ENCODE data around the gene SLC6A3. TPM values are rescaled to one million over a fixed set of nuclear protein-coding genes. Genes with fewer than 3 reads are reported as not detected.

The SLC6A3 gene
- total and polyA plus RNA-seq, 9 donors, result 0.05 to 0.62 (median 0.40) TPM

- H3K27ac ChIP-seq, result no peak overlapping the region
- H3K4me3 ChIP-seq, result no peak overlapping the region
- no peaks in the 10 kb centered on the region for H3K9me3 ChIP-seq
- H3K4me1 ChIP-seq (ENCODE audit: insufficient read depth), result no peaks in the 10 kb centered on the region
- no peaks in the 10 kb centered on the region for H3K36me3 ChIP-seq
- intact Hi-C loops (cut with DNase I), result no loop called here
- WGBS, 3 donors, result 90 to 94% (median 94%) methylated on average over 12 of the region's 12 CpGs
- TF ChIP-seq POLR2A (IDR thresholded peaks at IDR 0.05) (no peak), CTCF (IDR thresholded peaks at IDR 0.05) (no peak), EP300 (IDR thresholded peaks at IDR 0.05) (no peak)
- no peak for DNase-seq
- no peaks in the 10 kb centered on the region for H3K27me3 ChIP-seq
Measured at GRCh38 chr5:1490376-1490775, 45.1 kb upstream of the SLC6A3 start.

- TF ChIP-seq EP300 (IDR thresholded peaks at IDR 0.05), result no peak
- TF ChIP-seq POLR2A (IDR thresholded peaks at IDR 0.05), result no peak
- intact Hi-C loops (cut with DNase I), result loop anchor here in 1 of 4 donors (10.0 kb wide), 1 partner anchor 155 kb away; no protein-coding TSS in a partner anchor
- Histone ChIP-seq H3K27ac (no peak overlapping the region), H3K36me3 (no peaks in the 10 kb centered on the region), H3K27me3 (no peaks in the 10 kb centered on the region), H3K4me3 (no peak overlapping the region), H3K4me1 (ENCODE audit: insufficient read depth) (no peaks in the 10 kb centered on the region), H3K9me3 (no peaks in the 10 kb centered on the region)
- 92 to 94% (median 92%) methylated on average over 18 of the region's 18 CpGs for WGBS, 3 donors
- DNase-seq, result no peak
Measured at GRCh38 chr5:1489754-1490153, 44.5 kb upstream of the SLC6A3 start.

- intact Hi-C loops (cut with DNase I), result loop anchor here in 1 of 4 donors (10.0 kb wide), 1 partner anchor 156 kb away; no protein-coding TSS in a partner anchor
- WGBS, 3 donors, result 57 to 65% (median 57%) methylated on average over 14 of the region's 14 CpGs
- TF ChIP-seq CTCF (IDR thresholded peaks at IDR 0.05), result no peak
- TF ChIP-seq EP300 (IDR thresholded peaks at IDR 0.05), result no peak
- TF ChIP-seq POLR2A (IDR thresholded peaks at IDR 0.05), result no peak
- no peak for DNase-seq
- H3K27ac ChIP-seq, result no peak overlapping the region
- no peaks in the 10 kb centered on the region for H3K36me3 ChIP-seq
- no peaks in the 10 kb centered on the region for H3K4me1 ChIP-seq (ENCODE audit: insufficient read depth)
- no peaks in the 10 kb centered on the region for H3K27me3 ChIP-seq
- no peak overlapping the region for H3K4me3 ChIP-seq
- no peaks in the 10 kb centered on the region for H3K9me3 ChIP-seq
Measured at GRCh38 chr5:1488882-1489680, 43.8 kb upstream of the SLC6A3 start.

GRCh38 chr5:1487079-1487764, 42.0 kb upstream of the SLC6A3 start:
- intact Hi-C loops (cut with DNase I), result loop anchor here in 1 of 4 donors (10.0 kb wide), 1 partner anchor 158 kb away; no protein-coding TSS in a partner anchor
- TF ChIP-seq CTCF (IDR thresholded peaks at IDR 0.05) (no peak), EP300 (IDR thresholded peaks at IDR 0.05) (no peak), POLR2A (IDR thresholded peaks at IDR 0.05) (no peak)
- no peak overlapping the region for H3K27ac ChIP-seq
- H3K4me1 ChIP-seq (ENCODE audit: insufficient read depth), result no peaks in the 10 kb centered on the region
- H3K4me3 ChIP-seq, result no peak overlapping the region
- H3K9me3 ChIP-seq, result no peaks in the 10 kb centered on the region
- H3K36me3 ChIP-seq, result no peaks in the 10 kb centered on the region
- WGBS, 3 donors, result 87 to 93% (median 90%) methylated on average over 27 of the region's 27 CpGs
- DNase-seq, result no peak
- no peaks in the 10 kb centered on the region for H3K27me3 ChIP-seq

All from ovary (tissue), 9 donors.